Endothelial cell of umbilical vein (primary cell): ENCODE data around the gene SNIP1. TPM values are rescaled to one million over a fixed set of nuclear protein-coding genes. Genes with fewer than 3 reads are reported as not detected.

Source experiments
- BruUV-seq: library from RNA; stranded (reverse); fragments of 400-500 nt; replicated peaks from 2 replicates; lab custom pipeline; 2021; lab: Mats Ljungman, UMichigan
- CTCF ChIA-PET: fragments of 300-600, 350-600 bp; sonication (Branson Sonifier 250); formaldehyde crosslinking; loops from one replicate; lab custom pipeline; 2021; ENCODE audit warnings: antibody characterized with exemption, inconsistent platforms; lab: Charles Lee
- POLR2A ChIA-PET: fragments of 300-600, 350-600 bp; sonication (Branson Sonifier 250); formaldehyde crosslinking; loops from one replicate; lab custom pipeline; 2021; ENCODE audit warnings: antibody characterized with exemption, inconsistent platforms; lab: Charles Lee
- DNase-seq: peaks from one replicate; pipeline ENCODE4 v3.0.0-alpha.2; 2011; ENCODE audit warnings: low read depth, low spot score
- FAIRE-seq: peaks from 2 replicates; lab custom pipeline; 2011; peaks lifted over from hg19 to GRCh38; lab: Jason Lieb, UNC
- H2AFZ ChIP-seq: 2 replicates; pipeline ENCODE4 v1.6.0; 2012; ENCODE audit warnings: low read depth, low read length, control low read depth, inconsistent platforms
- H3K27ac ChIP-seq: 2 replicates; pipeline ENCODE4 v1.5.1; 2011; ENCODE audit warnings: low read depth, mild to moderate bottlenecking, control low read depth, low read length, moderate library complexity; ENCODE audit not compliant: insufficient read depth
- H3K27me3 ChIP-seq, 2 experiments: 2 replicates each; pipeline versions ENCODE4 v1.6.0 to v1.6.1; 2011; ENCODE audit warnings: low read length in 2 of 2, mixed read lengths in 1 of 2; ENCODE audit not compliant: control insufficient read depth in 2 of 2, insufficient read depth in 2 of 2
- H3K36me3 ChIP-seq, 2 experiments: 2 replicates in 1 of 2; 3 replicates in 1 of 2; pipeline ENCODE4 v1.5.1; 2011; ENCODE audit warnings: low read length in 2 of 2, mild to moderate bottlenecking in 1 of 2, moderate library complexity in 1 of 2; ENCODE audit not compliant: control insufficient read depth in 2 of 2, insufficient read depth in 2 of 2; ENCODE audit errors: extremely low read depth in 1 of 2
- H3K4me1 ChIP-seq: 3 replicates; pipeline ENCODE4 v1.5.1; 2011; ENCODE audit warnings: mild to moderate bottlenecking, low read length; ENCODE audit not compliant: control insufficient read depth, insufficient read depth; ENCODE audit errors: extremely low read depth
- H3K4me2 ChIP-seq: 2 replicates; pipeline ENCODE4 v1.6.1; 2011; ENCODE audit warnings: low read length, control low read depth, mixed read lengths; ENCODE audit not compliant: insufficient read depth
- H3K4me3 ChIP-seq, 3 experiments: fragments of 200-600 bp in 1 of 3; sonication (generic), shearing (Covaris generic) in 1 of 3; replicated peaks in 1 of 3; 2 replicates each; pipeline ENCODE4 v1.5.1; 2011 to 2016; ENCODE audit warnings: control low read depth in 3 of 3, low read length in 3 of 3, mild to moderate bottlenecking in 2 of 3, inconsistent platforms in 1 of 3, low read depth in 1 of 3, moderate library complexity in 1 of 3; ENCODE audit not compliant: insufficient read depth in 1 of 3
- H3K79me2 ChIP-seq: 2 replicates; pipeline ENCODE4 v1.6.0; 2012; ENCODE audit warnings: low read length, inconsistent platforms; ENCODE audit not compliant: control insufficient read depth, insufficient read depth
- H3K9ac ChIP-seq: replicated peaks from 2 replicates; pipeline ENCODE3; 2011; ENCODE audit warnings: low read length, control low read depth; ENCODE audit not compliant: insufficient read depth; ENCODE audit errors: extremely low read depth
- H3K9me1 ChIP-seq: replicated peaks from 3 replicates; pipeline ENCODE4 v1.6.0; 2011; ENCODE audit warnings: mild to moderate bottlenecking, low read length; ENCODE audit not compliant: control insufficient read depth, insufficient read depth; ENCODE audit errors: extremely low read depth
- H3K9me3 ChIP-seq: replicated peaks from 2 replicates; pipeline ENCODE4 v1.5.1; 2012; ENCODE audit warnings: low read length, inconsistent platforms; ENCODE audit not compliant: control insufficient read depth, insufficient read depth
- H4K20me1 ChIP-seq: replicated peaks from 2 replicates; pipeline ENCODE3; 2011; ENCODE audit warnings: mild to moderate bottlenecking, low read length; ENCODE audit not compliant: control insufficient read depth, insufficient read depth; ENCODE audit errors: extremely low read depth
- EZH2 ChIP-seq: IDR thresholded peaks from 2 replicates; pipeline ENCODE4 v1.6.1; 2012; ENCODE audit warnings: borderline replicate concordance, low read depth, mild to moderate bottlenecking, moderate library complexity, low read length, inconsistent platforms; ENCODE audit not compliant: severe bottlenecking
- FOS ChIP-seq: IDR thresholded peaks from 2 replicates; pipeline ENCODE4 v1.6.1; 2011; ENCODE audit warnings: mild to moderate bottlenecking, low read length, moderate library complexity, borderline replicate concordance; ENCODE audit not compliant: insufficient read depth
- GATA2 ChIP-seq: IDR thresholded peaks from 2 replicates; pipeline ENCODE4 v1.7.0; 2011; ENCODE audit warnings: low read depth, mild to moderate bottlenecking, moderate library complexity, mixed read lengths, low read length; ENCODE audit not compliant: insufficient read length, insufficient read depth
- JUN ChIP-seq: IDR thresholded peaks from 2 replicates; pipeline ENCODE4 v1.6.1; 2011; ENCODE audit warnings: borderline replicate concordance, low read depth; ENCODE audit not compliant: insufficient read length, insufficient read depth
- MYC ChIP-seq: IDR thresholded peaks from one replicate; pipeline ENCODE4 v1.6.1; 2011; ENCODE audit warnings: mild to moderate bottlenecking, low read depth, low read length
- POLR2A ChIP-seq: IDR thresholded peaks from 2 replicates; pipeline ENCODE4 v1.6.1; 2012; ENCODE audit warnings: low read depth, mild to moderate bottlenecking, control low read depth, low read length
- POLR2AphosphoS5 ChIP-seq: IDR thresholded peaks from 2 replicates; pipeline ENCODE4 v1.6.1; 2012; ENCODE audit warnings: low read depth, mild to moderate bottlenecking, control low read depth, low read length, moderate library complexity; ENCODE audit not compliant: insufficient read depth
- dilution Hi-C: fragments of 300-500 bp; cut with MboI; formaldehyde crosslinking; loops from one replicate; pipeline ENCODE4 v1.15.0; 2019; ENCODE audit warnings: low sequenced_read_pairs; ENCODE audit not compliant: extremely low pct_ligation_motif_present
- intact Hi-C: fragments of 100-400 bp; cut with micrococcal nuclease; formaldehyde crosslinking; loops from one replicate; pipeline ENCODE4 v1.10.0; 2022
- polyA plus RNA-seq, 4 experiments: library from polyadenylated mRNA; depleted of rRNA in 3 of 4; stranded (reverse) in 3 of 4; unstranded in 1 of 4; fragments of >200 nt; gene quantifications; 2 replicates each; pipeline versions ENCODE4 v1.2.1 to v1.2.3, GENCODE V29; 2011 to 2012; ENCODE audit warnings: missing spikeins in 1 of 4
- total RNA-seq: library from RNA; stranded (reverse); gene quantifications from 2 replicates; pipeline ENCODE4 v1.2.3, GENCODE V29; 2021
- TF ChIP-seq, protein P1 (sequence below), 2 donors: IDR thresholded peaks; 1 replicate in 1 of 2; 2 replicates in 1 of 2; pipeline ENCODE4 v1.5.1; 2011; ENCODE audit warnings: low read length in 2 of 2, mild to moderate bottlenecking in 2 of 2, moderate library complexity in 2 of 2, control low read depth in 1 of 2, inconsistent platforms in 1 of 2, low read depth in 1 of 2; ENCODE audit not compliant: insufficient read depth in 1 of 2; ENCODE audit errors: extremely low read depth in 1 of 2
- TF ChIP-seq, protein P2 (sequence below): IDR thresholded peaks from 2 replicates; pipeline ENCODE4 v1.6.1; 2011; ENCODE audit not compliant: insufficient read depth, insufficient read length

Gene SNIP1
- total and polyA plus RNA-seq, 2 donors (not counting 3 experiments of a cell fraction or from before 2014, with no cell fraction given), result 3.7 to 18.4 TPM

DNA sequence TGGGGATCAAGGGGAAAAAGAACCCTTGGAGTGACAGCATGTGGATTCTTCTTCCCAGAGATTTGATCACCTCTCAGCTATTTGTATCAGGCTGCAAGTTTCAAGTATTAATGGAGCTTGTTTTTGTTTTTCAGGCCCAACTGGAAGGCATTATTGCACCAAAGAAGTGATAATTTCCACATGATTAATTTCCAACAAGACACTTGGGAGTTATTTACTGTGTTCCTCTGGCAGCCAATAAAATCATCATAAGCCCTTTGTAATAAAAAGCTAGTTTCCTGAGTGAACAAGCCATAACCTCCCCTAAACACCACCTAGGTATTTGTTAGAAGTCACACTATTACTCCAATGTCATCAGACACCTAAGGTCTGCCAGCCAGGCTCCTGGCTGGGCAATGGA is 10.8 kb upstream of the SNIP1 start:
- H2AFZ ChIP-seq, result no peak overlapping the region
- CTCF ChIA-PET, result interaction anchor here (1.2 to 1.6 kb wide), 2 partner anchors 8 to 11 kb away, joined by 3 to 4 read pairs; partner anchors contain the start of gene SNIP1
- intact Hi-C loops (no loop called here), dilution Hi-C loops (no loop called here)
- DNase-seq (no peak), FAIRE-seq (no peak)
- no peak overlapping the region for H3K9ac ChIP-seq
- no peak for TF ChIP-seq POLR2AphosphoS5
- no peak for TF ChIP-seq MYC
- TF ChIP-seq, protein P1, sequence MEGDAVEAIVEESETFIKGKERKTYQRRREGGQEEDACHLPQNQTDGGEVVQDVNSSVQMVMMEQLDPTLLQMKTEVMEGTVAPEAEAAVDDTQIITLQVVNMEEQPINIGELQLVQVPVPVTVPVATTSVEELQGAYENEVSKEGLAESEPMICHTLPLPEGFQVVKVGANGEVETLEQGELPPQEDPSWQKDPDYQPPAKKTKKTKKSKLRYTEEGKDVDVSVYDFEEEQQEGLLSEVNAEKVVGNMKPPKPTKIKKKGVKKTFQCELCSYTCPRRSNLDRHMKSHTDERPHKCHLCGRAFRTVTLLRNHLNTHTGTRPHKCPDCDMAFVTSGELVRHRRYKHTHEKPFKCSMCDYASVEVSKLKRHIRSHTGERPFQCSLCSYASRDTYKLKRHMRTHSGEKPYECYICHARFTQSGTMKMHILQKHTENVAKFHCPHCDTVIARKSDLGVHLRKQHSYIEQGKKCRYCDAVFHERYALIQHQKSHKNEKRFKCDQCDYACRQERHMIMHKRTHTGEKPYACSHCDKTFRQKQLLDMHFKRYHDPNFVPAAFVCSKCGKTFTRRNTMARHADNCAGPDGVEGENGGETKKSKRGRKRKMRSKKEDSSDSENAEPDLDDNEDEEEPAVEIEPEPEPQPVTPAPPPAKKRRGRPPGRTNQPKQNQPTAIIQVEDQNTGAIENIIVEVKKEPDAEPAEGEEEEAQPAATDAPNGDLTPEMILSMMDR (IDR thresholded peaks at IDR 0.05; ENCODE audit: extremely low read depth in 1 of 2, insufficient read depth in 1 of 2, low read depth in 1 of 2, low read length in 2 of 2), result no peak
- no peak for TF ChIP-seq POLR2A
- no peak overlapping the region for H3K4me2 ChIP-seq
- POLR2A ChIA-PET, result no interaction called here
- no peaks in the 10 kb centered on the region for H3K27me3 ChIP-seq
- H3K9me3 ChIP-seq, result no peaks in the 10 kb centered on the region
- no peaks in the 10 kb centered on the region for H4K20me1 ChIP-seq
- peaks cover 5% of the 10 kb centered on the region for H3K4me1 ChIP-seq
- H3K27ac ChIP-seq, result no peak overlapping the region
- BruUV-seq, result no TSS peak
- H3K36me3 ChIP-seq, result peaks cover 19 to 26% of the 10 kb centered on the region in 2 experiments
- H3K9me1 ChIP-seq, result no peaks in the 10 kb centered on the region
- H3K4me3 ChIP-seq, result no peak overlapping the region
- H3K79me2 ChIP-seq, result no peaks in the 10 kb centered on the region

DNA sequence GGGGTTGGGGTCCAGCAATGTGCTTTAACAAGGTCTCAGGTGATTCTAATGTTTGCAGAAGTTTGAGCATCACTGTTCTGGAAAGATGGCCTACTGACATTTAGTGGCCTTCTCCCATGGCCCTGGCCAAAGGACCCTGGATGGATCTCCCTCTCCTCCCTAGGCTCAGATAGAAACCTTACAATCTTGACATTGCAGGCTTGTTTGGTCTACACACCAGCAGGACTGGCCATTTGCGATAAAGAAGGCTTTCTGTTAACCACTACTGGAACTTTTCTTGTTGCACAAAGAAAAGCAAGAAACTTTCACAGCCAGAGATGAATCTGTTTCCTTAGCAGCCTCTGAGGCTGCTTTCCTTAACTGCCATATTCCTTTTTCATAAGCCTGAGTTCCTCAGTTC is 8.9 kb upstream of the SNIP1 start:
- no peak overlapping the region for H3K9ac ChIP-seq
- H3K79me2 ChIP-seq, result no peaks in the 10 kb centered on the region
- POLR2A ChIA-PET, result no interaction called here
- no peaks in the 10 kb centered on the region for H3K9me1 ChIP-seq
- CTCF ChIA-PET, result interaction anchor here (1.0 to 1.3 kb wide), 3 partner anchors 13 to 119 kb away, joined by 4 to 10 read pairs (median 5); partner anchors contain the start of gene MEAF6
- FAIRE-seq (no peak), DNase-seq (no peak)
- no peak overlapping the region for H2AFZ ChIP-seq
- no peaks in the 10 kb centered on the region for H3K9me3 ChIP-seq
- peaks cover 13 to 16% of the 10 kb centered on the region in 2 experiments for H3K36me3 ChIP-seq
- intact Hi-C loops (loop anchor here (1.0 to 2.0 kb wide), 2 partner anchors 14 to 119 kb away; no protein-coding TSS in a partner anchor), dilution Hi-C loops (no loop called here)
- peaks cover 5% of the 10 kb centered on the region for H3K4me1 ChIP-seq
- H3K4me3 ChIP-seq, result no peak overlapping the region
- no peak overlapping the region for H3K4me2 ChIP-seq
- no peaks in the 10 kb centered on the region for H3K27me3 ChIP-seq
- TF ChIP-seq POLR2AphosphoS5 (no peak), FOS (no peak), GATA2 (no peak), JUN (no peak), POLR2A (no peak), EZH2 (no peak), MYC (no peak)
- TF ChIP-seq, protein P2, sequence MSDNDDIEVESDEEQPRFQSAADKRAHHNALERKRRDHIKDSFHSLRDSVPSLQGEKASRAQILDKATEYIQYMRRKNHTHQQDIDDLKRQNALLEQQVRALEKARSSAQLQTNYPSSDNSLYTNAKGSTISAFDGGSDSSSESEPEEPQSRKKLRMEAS, result no peak
- TF ChIP-seq, protein P1 (IDR thresholded peaks at IDR 0.05; ENCODE audit: extremely low read depth in 1 of 2, insufficient read depth in 1 of 2, low read depth in 1 of 2, low read length in 2 of 2), result no peak
- H4K20me1 ChIP-seq, result no peaks in the 10 kb centered on the region
- H3K27ac ChIP-seq, result no peak overlapping the region
- no TSS peak for BruUV-seq
